Measurements from ENCODE around the gene ARMCX6. TPM values are rescaled to one million over a fixed set of nuclear protein-coding genes. Genes with fewer than 3 reads are reported as not detected.
"Not testable (repeated sequence)": the region's sequence is repeated elsewhere in the genome, so short reads cannot be mapped to it uniquely, and the experiment has no call there.

Gene ARMCX6
- total and polyA plus RNA-seq, 3 donors from 2014 or later: 28.4 to 29.7 (median 29.3) TPM

GRCh38 chrX:101619364-101619763 is 1.6 kb upstream of the ARMCX6 start:
- no peaks in the 10 kb centered on the region for H3K36me3 ChIP-seq (ENCODE audit: low read depth, missing control alignments)
- intact Hi-C loops (cut with DNase I; ENCODE audit: low total_unique reads): no loop called here
- no peak overlapping the region for H3K27ac ChIP-seq
- no peak for TF ChIP-seq POLR2A (IDR thresholded peaks at IDR 0.05)
- TF ChIP-seq CTCF (IDR thresholded peaks at IDR 0.05): no peak
- DNase-seq: no peak
- H3K9me3 ChIP-seq: no peaks in the 10 kb centered on the region
- no peaks in the 10 kb centered on the region for H3K27me3 ChIP-seq
- H3K4me3 ChIP-seq: no peak overlapping the region
- H3K4me1 ChIP-seq: no peaks in the 10 kb centered on the region

GRCh38 chrX:101605728-101606127 is 12.1 kb downstream of the ARMCX6 start:
- TF ChIP-seq CTCF (IDR thresholded peaks at IDR 0.05) (no peak), POLR2A (IDR thresholded peaks at IDR 0.05) (no peak)
- H3K4me3 ChIP-seq: no peak overlapping the region
- H3K27me3 ChIP-seq: no peaks in the 10 kb centered on the region
- 29 to 43% methylated on average over 1 of the region's 1 CpG for WGBS, 2 donors
- no peak for DNase-seq
- no peaks in the 10 kb centered on the region for H3K4me1 ChIP-seq
- intact Hi-C loops (cut with DNase I; ENCODE audit: low total_unique reads): no loop called here
- no peaks in the 10 kb centered on the region for H3K36me3 ChIP-seq (ENCODE audit: low read depth, missing control alignments)
- no peaks in the 10 kb centered on the region for H3K9me3 ChIP-seq
- no peak overlapping the region for H3K27ac ChIP-seq

- intact Hi-C loops (cut with DNase I; ENCODE audit: low total_unique reads): no loop called here
- DNase-seq: no peak
- Histone ChIP-seq H3K9me3 (no peaks in the 10 kb centered on the region), H3K27ac (no peak overlapping the region), H3K4me1 (no peaks in the 10 kb centered on the region), H3K27me3 (no peaks in the 10 kb centered on the region), H3K4me3 (no peak overlapping the region), H3K36me3 (ENCODE audit: low read depth, missing control alignments) (no peaks in the 10 kb centered on the region)
- TF ChIP-seq CTCF (IDR thresholded peaks at IDR 0.05): no peak
Observed at GRCh38 chrX:101605146-101605545, 12.7 kb downstream of the ARMCX6 start.

- no peaks in the 10 kb centered on the region for H3K36me3 ChIP-seq (ENCODE audit: low read depth, missing control alignments)
- H3K9me3 ChIP-seq: no peaks in the 10 kb centered on the region
- H3K4me3 ChIP-seq: no peak overlapping the region
- no peaks in the 10 kb centered on the region for H3K27me3 ChIP-seq
- H3K27ac ChIP-seq: no peak overlapping the region
- no peaks in the 10 kb centered on the region for H3K4me1 ChIP-seq
- WGBS, 2 donors: 78 to 79% methylated on average over 2 of the region's 7 CpGs
- DNase-seq: no peak
- no peak for TF ChIP-seq POLR2A (IDR thresholded peaks at IDR 0.05)
- no peak for TF ChIP-seq CTCF (IDR thresholded peaks at IDR 0.05)
- intact Hi-C loops (cut with DNase I; ENCODE audit: low total_unique reads): no loop called here
Observed at GRCh38 chrX:101602077-101602476, 15.7 kb downstream of the ARMCX6 start.

GRCh38 chrX:101599592-101599991 is 18.2 kb downstream of the ARMCX6 start:
- H3K4me1 ChIP-seq; intact Hi-C loops (cut with DNase I; ENCODE audit: low total_unique reads); H3K4me3 ChIP-seq; H3K36me3 ChIP-seq (ENCODE audit: low read depth, missing control alignments); H3K27me3 ChIP-seq; H3K9me3 ChIP-seq; H3K27ac ChIP-seq; DNase-seq: not testable (repeated sequence)
- no CpG with 5 or more reads among the region's 8 CpGs for WGBS, 2 donors

Data from testis (tissue), 3 donors.